Medulla oblongata (tissue), 1 donor: Measurements from ENCODE around the gene NUDT21.

Experiments
- DNase-seq: peaks from one replicate; pipeline ENCODE4 v3.0.0-alpha.2; 2015; ENCODE audit errors: extremely low spot score

NUDT21 gene

GRCh38 chr16:56462064-56462796 is 11.1 kb upstream of the NUDT21 start:
- DNase-seq = peak; percentile 17

GRCh38 chr16:56460101-56460500 is 9.0 kb upstream of the NUDT21 start:
- DNase-seq = peak; percentile 75

- DNase-seq = no peak
Measured at GRCh38 chr16:56457927-56458470, 6.9 kb upstream of the NUDT21 start.

- DNase-seq = peak; percentile 12
Measured at GRCh38 chr16:56451753-56452689, 889 bp upstream of the NUDT21 start.

GRCh38 chr16:56450275-56450985 is 702 bp downstream of the NUDT21 start:
- DNase-seq = peak; percentile 16

- no peak for DNase-seq
Measured at GRCh38 chr16:56448005-56448404, 3.1 kb downstream of the NUDT21 start.

GRCh38 chr16:56447286-56447685 is 3.8 kb downstream of the NUDT21 start:
- DNase-seq = no peak

GRCh38 chr16:56438038-56438437 is 13.1 kb downstream of the NUDT21 start:
- DNase-seq = no peak

GRCh38 chr16:56436258-56436657 is 14.9 kb downstream of the NUDT21 start:
- no peak for DNase-seq

GRCh38 chr16:56428091-56428490 is 23.0 kb downstream of the NUDT21 start:
- no peak for DNase-seq

- DNase-seq = no peak
Measured at GRCh38 chr16:56426585-56426984, 24.5 kb downstream of the NUDT21 start.

- peak; percentile 82 for DNase-seq
Measured at GRCh38 chr16:56425439-56425832, 25.7 kb downstream of the NUDT21 start, which contains the start of gene AMFR. Gene AMFR (minus strand): TSS chr16:56425545. CDS start chr16:56425327, 218 bp downstream.

- no peak for DNase-seq
Measured at GRCh38 chr16:56424791-56425438, 26.2 kb downstream of the NUDT21 start.

GRCh38 chr16:56424404-56424764 is 26.7 kb downstream of the NUDT21 start:
- DNase-seq = peak; percentile 33

- peak; percentile 34 for DNase-seq
Measured at GRCh38 chr16:56423584-56424403, 27.3 kb downstream of the NUDT21 start.

GRCh38 chr16:56422896-56423441 is 28.2 kb downstream of the NUDT21 start:
- DNase-seq = peak; percentile 33

GRCh38 chr16:56421976-56422669 is 29.0 kb downstream of the NUDT21 start:
- DNase-seq = no peak

- no peak for DNase-seq
Measured at GRCh38 chr16:56421313-56421712, 29.8 kb downstream of the NUDT21 start.

GRCh38 chr16:56420613-56421012 is 30.5 kb downstream of the NUDT21 start:
- no peak for DNase-seq
